Right kidney (tissue), 1 donor: ENCODE measurements around the gene KRT2.

Source experiments
- DNase-seq: peaks from one replicate; pipeline ENCODE4 v3.0.0-alpha.2; 2016

The KRT2 gene

DNA sequence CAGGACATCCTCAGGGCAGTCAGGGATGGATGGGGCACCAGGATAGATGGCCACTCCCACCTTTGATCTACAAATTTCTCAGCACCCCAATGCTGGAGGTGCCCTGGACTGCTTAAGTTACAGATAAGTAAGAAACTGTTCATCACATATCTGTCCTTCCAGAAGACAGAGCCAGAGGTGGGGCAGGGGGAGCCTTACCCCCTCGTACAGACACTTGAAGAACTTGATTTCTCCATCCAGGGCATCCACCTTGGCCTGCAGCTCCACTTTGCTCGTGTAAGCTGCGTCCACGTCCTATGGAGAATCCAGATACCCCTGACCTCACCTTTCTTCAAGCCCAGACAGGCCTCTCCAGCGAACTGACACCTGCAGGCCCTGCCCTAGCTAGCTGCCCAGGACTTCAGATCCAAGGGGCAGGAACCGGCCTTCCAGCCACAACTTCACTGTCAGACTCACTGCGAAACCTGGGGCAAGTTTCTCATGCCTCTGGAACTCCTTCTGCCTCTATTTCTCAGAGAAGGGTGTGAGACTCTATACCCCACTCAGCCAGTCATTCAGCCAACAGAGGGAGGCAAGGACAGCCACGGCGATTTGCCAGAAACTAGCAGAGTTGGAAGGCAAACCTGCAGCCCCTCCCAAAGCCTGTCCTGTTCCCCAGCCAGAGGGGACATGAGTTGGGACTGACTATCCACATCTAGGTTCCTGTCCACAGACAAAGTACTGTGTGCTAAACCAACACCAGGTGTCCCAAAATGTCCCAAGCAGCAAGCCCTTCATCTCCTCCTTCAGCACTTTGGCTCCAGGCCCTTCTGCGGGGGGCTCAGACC lies 37.4 kb downstream of the KRT2 start:
- DNase-seq: no peak

GRCh38 chr12:52613384-52614030 lies 38.5 kb downstream of the KRT2 start:
- DNase-seq: no peak

DNA sequence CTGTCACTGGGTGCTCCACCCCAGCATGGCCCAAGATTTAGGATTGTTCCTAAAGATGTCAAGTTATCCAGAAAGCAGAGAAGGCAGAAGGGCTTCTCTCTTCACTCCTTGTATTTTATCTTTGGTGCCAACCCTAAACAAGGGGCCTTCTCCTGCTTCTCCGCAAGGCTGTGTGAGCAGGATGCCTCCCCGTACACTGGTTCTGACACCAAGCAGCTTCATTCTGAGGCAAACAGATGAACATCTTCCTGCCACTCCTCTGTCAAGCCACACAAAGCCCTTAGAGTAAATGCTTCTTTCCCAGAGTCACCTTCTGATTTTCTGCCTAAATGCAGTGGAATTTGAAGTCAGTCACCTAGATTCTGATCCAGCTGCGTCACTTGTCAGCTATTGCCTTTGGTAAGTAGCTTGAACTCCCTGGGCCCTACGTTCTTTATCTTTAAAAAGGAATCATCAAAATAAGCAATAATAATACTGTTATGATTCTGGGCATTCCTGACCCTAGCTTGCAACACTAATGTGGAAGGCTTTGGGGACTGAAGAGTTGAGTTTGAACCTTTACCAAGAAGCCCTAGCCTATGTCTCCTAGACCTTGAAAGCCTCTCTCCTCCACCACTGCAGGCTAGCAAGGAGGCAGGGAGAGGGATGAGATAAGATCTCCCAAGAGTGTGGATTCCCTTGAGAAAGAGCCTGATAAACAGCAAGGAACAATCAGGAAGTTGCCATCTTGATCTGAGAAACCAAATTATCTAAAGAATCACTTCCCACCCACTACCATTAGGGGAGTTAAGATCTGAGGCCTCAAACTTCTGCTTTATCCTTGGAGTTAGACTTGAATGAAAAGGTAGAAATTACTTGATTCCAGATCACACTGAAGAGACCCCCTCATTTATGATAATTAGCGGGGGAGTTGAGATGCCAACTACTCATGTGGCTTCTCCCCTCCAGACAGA lies 39.3 kb downstream of the KRT2 start:
- DNase-seq: no peak

DNA sequence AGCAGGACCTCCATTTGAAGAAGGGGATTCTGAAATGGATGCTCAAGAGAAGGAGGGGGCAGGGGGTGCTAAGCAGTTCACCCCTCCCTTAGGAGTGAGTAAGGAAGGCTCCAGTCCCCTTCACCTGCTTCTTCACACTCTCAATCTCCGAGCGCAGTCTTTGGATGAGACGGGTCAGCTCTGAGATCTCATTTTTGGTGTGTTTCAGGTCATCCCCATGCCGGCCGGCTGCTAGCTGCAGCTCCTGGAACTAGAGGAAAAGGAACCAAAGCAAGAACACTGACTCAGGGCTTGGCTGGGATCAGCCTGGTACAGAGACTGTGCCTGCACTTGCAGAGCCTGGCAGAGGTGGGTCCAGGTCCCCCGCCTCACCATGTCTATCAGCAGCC lies 40.9 kb downstream of the KRT2 start:
- no peak for DNase-seq

- DNase-seq: no peak
Observed at GRCh38 chr12:52608826-52609630, 43.0 kb downstream of the KRT2 start.

DNA sequence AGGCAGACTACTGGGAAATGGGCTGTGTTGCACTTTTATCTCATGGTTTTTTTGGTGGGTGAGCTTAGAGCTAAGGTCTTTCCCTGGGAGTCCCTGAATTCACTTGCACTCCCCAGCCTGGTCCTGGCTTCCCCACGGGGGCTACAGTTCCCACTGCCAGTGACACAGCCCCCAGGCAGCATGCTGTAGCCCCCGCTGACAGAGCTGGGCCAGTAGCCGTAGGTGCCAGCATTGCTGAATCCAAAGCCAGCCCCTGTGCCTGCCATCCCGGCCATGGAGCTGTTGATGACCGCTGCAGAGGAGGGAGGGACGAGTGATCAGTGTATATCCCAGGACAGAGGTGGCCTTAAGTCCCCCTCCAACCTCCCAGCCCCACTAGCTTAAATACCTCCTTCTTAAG lies 43.9 kb downstream of the KRT2 start:
- DNase-seq: no peak

- DNase-seq: no peak
Observed at GRCh38 chr12:52607314-52607713, 44.7 kb downstream of the KRT2 start.

GRCh38 chr12:52606581-52607218 lies 45.3 kb downstream of the KRT2 start:
- no peak for DNase-seq

- no peak for DNase-seq
Observed at GRCh38 chr12:52606096-52606495, 45.9 kb downstream of the KRT2 start.

- DNase-seq: no peak
Observed at GRCh38 chr12:52605542-52605941, 46.5 kb downstream of the KRT2 start.

- no peak for DNase-seq
Observed at GRCh38 chr12:52604859-52605258, 47.2 kb downstream of the KRT2 start.

GRCh38 chr12:52603314-52603713 lies 48.7 kb downstream of the KRT2 start:
- no peak for DNase-seq

GRCh38 chr12:52602552-52602951 lies 49.5 kb downstream of the KRT2 start:
- no peak for DNase-seq

GRCh38 chr12:52601671-52602070 lies 50.3 kb downstream of the KRT2 start:
- no peak for DNase-seq

DNA sequence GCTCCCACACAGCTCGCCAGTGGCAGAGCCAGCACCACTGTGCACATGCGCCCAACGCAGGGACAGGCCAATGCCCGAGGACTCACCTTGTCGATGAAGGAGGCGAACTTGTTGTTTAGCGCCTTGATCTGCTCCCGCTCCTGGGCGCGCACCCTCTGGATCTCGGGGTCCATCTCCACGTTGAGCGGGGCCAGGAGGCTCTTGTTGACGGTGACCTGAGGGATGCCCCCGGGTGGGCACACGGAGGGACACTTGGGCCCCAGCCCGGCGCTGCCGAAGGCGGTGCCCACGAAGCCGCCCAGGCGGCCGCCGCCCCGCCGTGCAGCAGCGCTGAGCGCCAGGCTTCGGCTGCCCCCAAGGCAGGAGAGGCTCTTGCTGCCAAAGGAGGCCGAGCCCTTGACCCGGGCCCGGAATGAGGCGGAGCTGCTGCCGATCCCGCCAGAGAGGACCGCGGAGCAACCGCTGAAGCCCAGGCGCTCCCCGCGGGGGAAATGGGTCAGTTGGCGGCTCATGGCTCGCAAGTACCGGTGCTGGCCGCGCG lies 51.0 kb downstream of the KRT2 start, which contains the start of gene KRT72:
Gene KRT72 (minus strand): TSS at position 523 of the 541 bp plus-strand sequence. CDS start 11 bp downstream, at position 512.
- DNase-seq: no peak

DNA sequence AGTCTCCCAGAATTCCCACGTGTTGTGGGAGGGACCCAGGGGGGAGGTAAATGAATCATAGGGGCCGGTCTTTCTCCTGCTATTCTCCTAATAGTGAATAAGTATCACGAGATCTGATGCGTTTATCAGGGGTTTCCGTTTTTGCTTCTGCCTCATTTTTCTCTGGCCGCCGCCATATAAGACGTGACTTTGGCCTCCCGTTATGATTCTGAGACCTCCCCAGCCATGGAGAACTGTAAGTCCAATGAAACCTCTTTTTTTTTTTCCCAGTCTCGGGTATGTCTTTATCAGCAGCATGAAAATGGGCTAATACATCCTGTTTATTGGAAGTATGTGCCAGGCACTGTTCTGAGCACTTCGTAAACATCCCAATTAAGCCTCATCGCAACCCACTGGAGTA lies 51.5 kb downstream of the KRT2 start:
- DNase-seq: no peak

GRCh38 chr12:52600071-52600470 lies 51.9 kb downstream of the KRT2 start:
- no peak for DNase-seq

DNA sequence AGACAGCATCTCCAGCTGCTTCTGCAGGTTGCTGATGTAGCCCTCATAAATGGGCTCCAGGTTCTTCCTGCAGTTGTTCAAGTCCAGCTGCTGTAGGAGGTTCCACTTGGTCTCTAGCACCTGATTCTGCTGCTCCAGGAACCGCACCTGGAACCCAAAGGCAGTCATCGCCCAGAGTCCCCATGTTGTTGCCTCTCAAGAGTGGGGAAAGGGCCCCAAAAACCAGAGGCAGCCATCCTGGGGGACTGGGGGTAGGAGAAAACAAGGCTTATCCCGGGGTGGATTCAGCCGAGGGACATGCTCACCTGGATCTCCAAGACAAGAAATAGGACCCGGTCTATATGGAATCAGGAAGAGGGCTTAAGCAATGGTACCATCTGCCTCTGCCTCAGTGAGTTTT lies 53.0 kb downstream of the KRT2 start:
- DNase-seq: no peak
